Karpas-422 (cell line): ENCODE measurements around the gene TNFRSF8. TPM values are rescaled to one million over a fixed set of nuclear protein-coding genes. Genes with fewer than 3 reads are reported as not detected.

Source experiments
- DNase-seq: peaks from one replicate; pipeline ENCODE4 v3.0.0-alpha.2; 2015
- H2AFZ ChIP-seq: fragments of 200-600 bp; sonication (generic); 2 replicates; pipeline ENCODE4 v1.6.1; 2014; ENCODE audit warnings: antibody characterized with exemption, low read length, mixed read lengths
- H3K27ac ChIP-seq: fragments of 200-600 bp; sonication (generic); 2 replicates; pipeline ENCODE4 v1.5.1; 2014; ENCODE audit warnings: mild to moderate bottlenecking, low read length, moderate library complexity
- H3K27me3 ChIP-seq: fragments of 200-600 bp; sonication (generic); 2 replicates; pipeline ENCODE4 v1.6.1; 2014; ENCODE audit warnings: low read length, mixed read lengths
- H3K36me3 ChIP-seq: fragments of 200-600 bp; sonication (generic); 2 replicates; pipeline ENCODE4 v1.6.1; 2014; ENCODE audit warnings: low read length, mixed read lengths; ENCODE audit not compliant: insufficient read depth
- H3K4me1 ChIP-seq: fragments of 200-600 bp; sonication (generic); 2 replicates; pipeline ENCODE4 v1.6.1; 2014; ENCODE audit warnings: mild to moderate bottlenecking, low read length, mixed read lengths
- H3K4me2 ChIP-seq: fragments of 200-600 bp; sonication (generic); 2 replicates; pipeline ENCODE4 v1.6.1; 2014; ENCODE audit warnings: low read length, low read depth, mild to moderate bottlenecking; ENCODE audit not compliant: poor library complexity, severe bottlenecking
- H3K4me3 ChIP-seq: fragments of 200-600 bp; sonication (generic); 2 replicates; pipeline ENCODE4 v1.5.1; 2014; ENCODE audit warnings: mild to moderate bottlenecking, antibody characterized with exemption, low read length, mixed read lengths
- H3K79me2 ChIP-seq: fragments of 200-600 bp; sonication (generic); 2 replicates; pipeline ENCODE4 v1.6.1; 2014; ENCODE audit warnings: mild to moderate bottlenecking, low read length, mixed read lengths
- H3K9ac ChIP-seq: fragments of 200-600 bp; sonication (generic); 2 replicates; pipeline ENCODE4 v1.6.0; 2014; ENCODE audit warnings: low read length
- H3K9me2 ChIP-seq: fragments of 200-600 bp; sonication (generic), shearing (Covaris generic); replicated peaks from 2 replicates; pipeline ENCODE4 v1.6.0; 2014; ENCODE audit warnings: mild to moderate bottlenecking, low read length, moderate library complexity; ENCODE audit not compliant: insufficient read depth
- H3K9me3 ChIP-seq: fragments of 300-700, 200-600 bp; sonication (generic); 2 replicates; pipeline ENCODE4 v1.6.1; 2014; ENCODE audit warnings: low read length, mixed read lengths
- H4K20me1 ChIP-seq: fragments of 200-600 bp; sonication (generic); 2 replicates; pipeline ENCODE4 v1.6.1; 2014; ENCODE audit warnings: mild to moderate bottlenecking, antibody characterized with exemption, low read length, low read depth; ENCODE audit not compliant: insufficient read depth
- small RNA-seq: library from RNA; depleted of rRNA; stranded (forward); fragments of <200 nt; gene quantifications from one replicate; pipeline ENCODE3, GENCODE V24; 2014
- total RNA-seq: library from RNA; depleted of rRNA; stranded (reverse); fragments of >200 nt; shearing (Covaris generic); gene quantifications from 2 replicates; pipeline ENCODE4 v1.2.3, GENCODE V29; 2014; ENCODE audit warnings: low replicate concordance; rRNA removed

TNFRSF8 gene
- total RNA-seq, 1 experiment from 2014 or later: not detected

- H3K9me3 ChIP-seq: no peaks in the 10 kb centered on the region
- no peaks in the 10 kb centered on the region for H3K9me2 ChIP-seq
- no peaks in the 10 kb centered on the region for H3K36me3 ChIP-seq
- no peak overlapping the region for H2AFZ ChIP-seq
- H3K4me2 ChIP-seq: no peak overlapping the region
- H3K79me2 ChIP-seq: no peaks in the 10 kb centered on the region
- H3K27me3 ChIP-seq: no peaks in the 10 kb centered on the region
- H3K9ac ChIP-seq: no peak overlapping the region
- no peak overlapping the region for H3K27ac ChIP-seq
- no peaks in the 10 kb centered on the region for H3K4me1 ChIP-seq
- no peak overlapping the region for H3K4me3 ChIP-seq
- no peak for DNase-seq
- peaks cover 16% of the 10 kb centered on the region; the same call in 1 of the 2 replicates for H4K20me1 ChIP-seq
Measured at GRCh38 chr1:12191242-12192032, 128.3 kb downstream of the TNFRSF8 start.

Small RNAs within 50 kb of the gene (small RNA-seq; reads per million reads assigned to genes)
- gene AL096840.1: not detected
- not detected for gene MIR4632
- not detected for gene MIR6729
- gene RF00019: not detected
- not detected for gene RN7SL649P
- not detected for gene RNU6-777P
- not detected for gene RPL23AP89

Other genes starting within 250 kb of the TNFRSF8 start
- not detected in 2 replicates for gene NPPA, start 215.5 kb upstream of the TNFRSF8 start, total RNA-seq
- not detected in 2 replicates for gene NPPB, start 204.4 kb upstream of the TNFRSF8 start, total RNA-seq
- gene KIAA2013, start 136.9 kb upstream of the TNFRSF8 start, total RNA-seq: 48.4 and 94.6 TPM in 2 replicates
- gene PLOD1, start 128.6 kb upstream of the TNFRSF8 start, total RNA-seq: 35.9 and 55.3 TPM in 2 replicates
- gene MFN2, start 82.9 kb upstream of the TNFRSF8 start, total RNA-seq: 26.9 and 34.1 TPM in 2 replicates
- 33.8 and 66.1 TPM in 2 replicates for gene MIIP, start 43.8 kb upstream of the TNFRSF8 start, total RNA-seq
- not detected in 2 replicates for gene TNFRSF1B, start 103.7 kb downstream of the TNFRSF8 start, total RNA-seq
- gene VPS13D, start 166.7 kb downstream of the TNFRSF8 start, total RNA-seq: 30.9 and 36.2 TPM in 2 replicates